OCI-LY1 (cell line): ENCODE measurements around the gene C7orf25.

Experiments used
- H2AFZ ChIP-seq: fragments of 200-600 bp; sonication (generic), shearing (Covaris generic); 2 replicates; pipeline ENCODE4 v1.6.0; 2014; ENCODE audit warnings: antibody characterized with exemption, mild to moderate bottlenecking, low read length
- H3F3A ChIP-seq: fragments of 200-600 bp; sonication (generic), shearing (Covaris generic); 2 replicates; pipeline ENCODE4 v1.6.0; 2014; ENCODE audit warnings: mild to moderate bottlenecking, antibody characterized with exemption, low read length, moderate library complexity; ENCODE audit not compliant: insufficient read depth
- H3K27ac ChIP-seq: fragments of 200-600 bp; sonication (generic); 2 replicates; pipeline ENCODE4 v1.5.1; 2014; ENCODE audit warnings: low read length, mixed run types, mild to moderate bottlenecking, low read depth; ENCODE audit not compliant: poor library complexity, severe bottlenecking
- H3K27me3 ChIP-seq: fragments of 200-600 bp; sonication (generic); 2 replicates; pipeline ENCODE4 v1.6.0; 2014; ENCODE audit warnings: antibody characterized with exemption, mild to moderate bottlenecking, low read length, moderate library complexity; ENCODE audit not compliant: insufficient read depth
- H3K36me3 ChIP-seq: fragments of 200-600 bp; sonication (generic); 2 replicates; pipeline ENCODE4 v1.6.1; 2014; ENCODE audit warnings: mild to moderate bottlenecking, antibody characterized with exemption, low read length, moderate library complexity, mixed read lengths; ENCODE audit not compliant: insufficient read depth
- H3K4me1 ChIP-seq: fragments of 200-600 bp; sonication (generic); 2 replicates; pipeline ENCODE4 v1.5.1; 2014; ENCODE audit warnings: mild to moderate bottlenecking, low read length, moderate library complexity; ENCODE audit not compliant: insufficient read depth, severe bottlenecking
- H3K4me2 ChIP-seq: fragments of 200-600 bp; sonication (generic), shearing (Covaris generic); 2 replicates; pipeline ENCODE4 v1.6.1; 2014; ENCODE audit warnings: low read length
- H3K4me3 ChIP-seq: fragments of 200-600 bp; sonication (generic); 2 replicates; pipeline ENCODE4 v1.5.1; 2014; ENCODE audit warnings: low read length, low read depth, mild to moderate bottlenecking, mixed read lengths; ENCODE audit not compliant: poor library complexity, severe bottlenecking
- H3K79me2 ChIP-seq: fragments of 200-600 bp; shearing (Covaris generic); 2 replicates; pipeline ENCODE4 v1.6.1; 2016; ENCODE audit warnings: mixed run types, low read length, mixed read lengths; ENCODE audit not compliant: insufficient read depth
- H3K9ac ChIP-seq: fragments of 200-600 bp; sonication (generic), shearing (Covaris generic); 2 replicates; pipeline ENCODE4 v1.6.1; 2014; ENCODE audit warnings: mild to moderate bottlenecking, low read length, mixed read lengths
- H3K9me2 ChIP-seq: fragments of 200-600 bp; sonication (generic), shearing (Covaris generic); 2 replicates; pipeline ENCODE4 v1.6.1; 2014; ENCODE audit warnings: low read depth, mild to moderate bottlenecking, low read length, mixed read lengths
- H3K9me3 ChIP-seq: fragments of 200-600 bp; shearing (Covaris generic); 2 replicates; pipeline ENCODE4 v1.6.1; 2014; ENCODE audit warnings: low read length, mixed read lengths
- H4K20me1 ChIP-seq: fragments of 200-600 bp; sonication (generic), shearing (Covaris generic); 2 replicates; pipeline ENCODE4 v1.6.0; 2016; ENCODE audit warnings: mild to moderate bottlenecking, low read length; ENCODE audit not compliant: insufficient read depth
- EZH2 ChIP-seq: fragments of 200-600 bp; sonication (generic), shearing (Covaris generic); IDR thresholded peaks from 2 replicates; pipeline ENCODE4 v1.8.0; 2017; ENCODE audit warnings: borderline replicate concordance, mixed run types, mild to moderate bottlenecking, antibody characterized with exemption, low read length, moderate library complexity, mixed read lengths
- TF ChIP-seq, protein P1 (sequence below): fragments of 200-600 bp; sonication (generic), shearing (Covaris generic); IDR thresholded peaks from 2 replicates; pipeline ENCODE4 v1.5.1; 2017; ENCODE audit warnings: mild to moderate bottlenecking, antibody characterized with exemption, low read length, moderate library complexity, mixed read lengths

The C7orf25 gene

GRCh38 chr7:42946627-42946950 is 34.7 kb upstream of the C7orf25 start:
- H3K9me3 ChIP-seq, result no peaks in the 10 kb centered on the region
- no peaks in the 10 kb centered on the region for H3F3A ChIP-seq
- no peaks in the 10 kb centered on the region for H3K9me2 ChIP-seq
- H3K4me2 ChIP-seq, result no peak overlapping the region
- H3K27me3 ChIP-seq, result no peaks in the 10 kb centered on the region; the same call in 1 of the 2 replicates
- no peaks in the 10 kb centered on the region for H3K79me2 ChIP-seq
- no peak overlapping the region for H2AFZ ChIP-seq
- H4K20me1 ChIP-seq, result no peaks in the 10 kb centered on the region
- H3K4me3 ChIP-seq, result no peak overlapping the region
- H3K4me1 ChIP-seq, result no peaks in the 10 kb centered on the region
- no peak for TF ChIP-seq EZH2
- TF ChIP-seq, protein P1, sequence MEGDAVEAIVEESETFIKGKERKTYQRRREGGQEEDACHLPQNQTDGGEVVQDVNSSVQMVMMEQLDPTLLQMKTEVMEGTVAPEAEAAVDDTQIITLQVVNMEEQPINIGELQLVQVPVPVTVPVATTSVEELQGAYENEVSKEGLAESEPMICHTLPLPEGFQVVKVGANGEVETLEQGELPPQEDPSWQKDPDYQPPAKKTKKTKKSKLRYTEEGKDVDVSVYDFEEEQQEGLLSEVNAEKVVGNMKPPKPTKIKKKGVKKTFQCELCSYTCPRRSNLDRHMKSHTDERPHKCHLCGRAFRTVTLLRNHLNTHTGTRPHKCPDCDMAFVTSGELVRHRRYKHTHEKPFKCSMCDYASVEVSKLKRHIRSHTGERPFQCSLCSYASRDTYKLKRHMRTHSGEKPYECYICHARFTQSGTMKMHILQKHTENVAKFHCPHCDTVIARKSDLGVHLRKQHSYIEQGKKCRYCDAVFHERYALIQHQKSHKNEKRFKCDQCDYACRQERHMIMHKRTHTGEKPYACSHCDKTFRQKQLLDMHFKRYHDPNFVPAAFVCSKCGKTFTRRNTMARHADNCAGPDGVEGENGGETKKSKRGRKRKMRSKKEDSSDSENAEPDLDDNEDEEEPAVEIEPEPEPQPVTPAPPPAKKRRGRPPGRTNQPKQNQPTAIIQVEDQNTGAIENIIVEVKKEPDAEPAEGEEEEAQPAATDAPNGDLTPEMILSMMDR, result no peak
- no peak overlapping the region for H3K9ac ChIP-seq
- no peak overlapping the region for H3K27ac ChIP-seq
- no peaks in the 10 kb centered on the region for H3K36me3 ChIP-seq

- Histone ChIP-seq H2AFZ (no peak overlapping the region), H4K20me1 (no peaks in the 10 kb centered on the region), H3K4me3 (no peak overlapping the region)
Observed at GRCh38 chr7:42945821-42946626, 34.2 kb upstream of the C7orf25 start.

DNA sequence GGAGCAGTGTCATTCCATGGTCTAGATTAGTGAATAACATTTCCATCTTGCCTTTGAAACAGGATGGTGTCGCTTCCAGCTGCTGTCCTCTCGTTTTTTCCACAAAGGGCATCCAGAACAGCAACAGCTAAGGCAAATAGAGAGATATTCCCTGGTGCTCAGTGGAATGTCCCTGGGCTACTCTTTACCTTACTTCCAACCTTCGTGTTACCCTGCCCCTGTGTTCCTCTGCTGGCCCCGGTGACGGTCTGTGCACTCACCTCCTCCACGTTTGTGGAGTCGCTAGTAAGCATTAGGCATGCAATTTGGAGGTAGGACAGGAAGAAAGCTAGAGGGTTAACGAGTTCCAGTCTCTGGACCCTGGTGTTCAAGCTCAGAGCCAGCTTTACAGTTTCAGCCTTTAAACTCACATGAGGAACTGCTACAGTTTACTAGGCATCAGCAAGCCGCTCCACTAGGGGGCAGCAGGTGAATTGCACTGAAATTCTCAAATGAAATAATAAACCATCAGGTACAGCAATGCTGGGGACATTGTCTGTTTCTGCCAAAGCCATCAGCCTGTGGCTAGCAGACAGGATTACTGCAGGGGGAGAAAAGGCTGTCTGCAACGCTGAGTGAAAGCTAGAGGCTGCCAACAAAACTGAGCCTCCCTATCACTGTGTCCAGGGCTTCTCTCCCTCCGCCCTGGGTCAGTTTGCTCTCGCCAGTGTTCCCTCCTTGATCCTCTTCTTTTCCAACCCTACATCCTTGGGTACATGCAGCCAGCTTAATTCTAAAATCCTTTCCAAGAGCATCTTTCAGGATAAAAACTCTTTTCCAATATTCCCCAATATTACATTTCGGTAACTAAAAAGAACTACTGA is 29.3 kb upstream of the C7orf25 start:
- H3K36me3 ChIP-seq, result peaks cover 37% of the 10 kb centered on the region
- H4K20me1 ChIP-seq, result no peaks in the 10 kb centered on the region
- TF ChIP-seq EZH2, result no peak
- TF ChIP-seq, protein P1, result peak; percentile 99

More at GRCh38 chr7:42945821-42946626, 34.2 kb upstream of the C7orf25 start:
- Histone ChIP-seq H3K4me2 (no peak overlapping the region; the same call in 1 of the 2 replicates), H3K27ac (no peak overlapping the region), H3F3A (no peaks in the 10 kb centered on the region), H3K4me1 (no peaks in the 10 kb centered on the region), H3K9me3 (no peaks in the 10 kb centered on the region), H3K36me3 (no peaks in the 10 kb centered on the region), H3K79me2 (no peaks in the 10 kb centered on the region), H3K9ac (no peak overlapping the region), H3K9me2 (no peaks in the 10 kb centered on the region), H3K27me3 (no peaks in the 10 kb centered on the region; the same call in 1 of the 2 replicates)
- no peak for TF ChIP-seq EZH2
- TF ChIP-seq, protein P1, result no peak

More for the DNA sequence above, 29.3 kb upstream of the C7orf25 start:
- Histone ChIP-seq H3K4me2 (no peak overlapping the region), H3K27me3 (no peaks in the 10 kb centered on the region), H3K79me2 (no peaks in the 10 kb centered on the region), H3F3A (no peaks in the 10 kb centered on the region), H3K27ac (no peak overlapping the region), H3K9me2 (no peaks in the 10 kb centered on the region), H3K4me1 (no peaks in the 10 kb centered on the region), H3K9ac (no peak overlapping the region), H2AFZ (no peak overlapping the region), H3K9me3 (no peaks in the 10 kb centered on the region), H3K4me3 (no peak overlapping the region)
